GM19351 (cell line): Measurements from ENCODE around the gene CCSER2.
"Not testable (repeated sequence)": the region's sequence is repeated elsewhere in the genome, so short reads cannot be mapped to it uniquely, and the experiment has no call there.

ENCODE experiments used
- ATAC-seq: cut with Tn5 transposase; IDR thresholded peaks from one replicate; pipeline ENCODE4 v1.9.1; 2021; ENCODE audit warnings: mild to moderate bottlenecking, moderate library complexity; ENCODE audit not compliant: unreplicated experiment

CCSER2 gene

GRCh38 chr10:84511709-84512285 lies 183.4 kb downstream of the CCSER2 start:
- ATAC-seq = no peak

GRCh38 chr10:84517554-84517953 lies 189.2 kb downstream of the CCSER2 start:
- ATAC-seq = no peak

DNA sequence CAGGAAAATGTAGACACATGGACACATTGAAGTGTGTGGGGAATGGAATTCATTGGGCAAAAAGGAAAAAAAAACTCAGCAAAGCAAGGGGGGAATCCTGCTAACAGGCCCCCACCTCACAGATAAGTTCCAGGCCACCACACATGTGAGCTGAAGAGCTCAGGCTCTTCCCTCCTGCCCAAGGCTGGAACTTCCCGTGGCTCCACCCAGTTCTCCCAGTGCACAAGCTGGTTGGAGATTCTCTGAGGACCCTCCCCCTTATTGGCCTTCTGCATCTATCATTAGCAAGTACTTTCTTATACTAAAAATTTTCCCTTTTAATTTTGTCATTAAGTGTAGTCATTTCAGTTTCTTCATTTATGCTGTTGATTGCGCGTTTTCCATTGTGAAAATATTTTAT lies 190.8 kb downstream of the CCSER2 start:
- ATAC-seq = no peak

- ATAC-seq = no peak
These were observed 192.6 kb downstream of the CCSER2 start for GRCh38 chr10:84521013-84521412.

DNA sequence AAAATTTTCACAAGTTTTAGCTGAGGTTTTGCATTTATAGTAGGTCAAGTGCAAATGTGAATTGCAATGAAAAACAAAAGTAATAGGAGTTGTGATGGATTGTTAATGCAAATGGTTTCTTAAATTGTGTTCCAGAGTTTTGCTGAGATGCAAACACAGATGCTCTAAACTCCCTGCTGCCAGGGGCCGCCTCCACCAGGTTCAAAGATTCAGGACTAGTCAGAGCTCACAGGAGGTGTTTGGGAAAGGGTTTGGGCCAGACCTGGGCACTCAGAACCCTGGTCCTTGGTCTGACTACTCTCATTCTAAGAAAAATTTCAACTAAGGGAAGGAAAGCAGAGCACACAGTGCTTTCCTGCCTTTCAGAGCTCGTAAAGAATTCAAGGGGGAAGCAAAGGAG lies 193.1 kb downstream of the CCSER2 start:
- no peak for ATAC-seq

DNA sequence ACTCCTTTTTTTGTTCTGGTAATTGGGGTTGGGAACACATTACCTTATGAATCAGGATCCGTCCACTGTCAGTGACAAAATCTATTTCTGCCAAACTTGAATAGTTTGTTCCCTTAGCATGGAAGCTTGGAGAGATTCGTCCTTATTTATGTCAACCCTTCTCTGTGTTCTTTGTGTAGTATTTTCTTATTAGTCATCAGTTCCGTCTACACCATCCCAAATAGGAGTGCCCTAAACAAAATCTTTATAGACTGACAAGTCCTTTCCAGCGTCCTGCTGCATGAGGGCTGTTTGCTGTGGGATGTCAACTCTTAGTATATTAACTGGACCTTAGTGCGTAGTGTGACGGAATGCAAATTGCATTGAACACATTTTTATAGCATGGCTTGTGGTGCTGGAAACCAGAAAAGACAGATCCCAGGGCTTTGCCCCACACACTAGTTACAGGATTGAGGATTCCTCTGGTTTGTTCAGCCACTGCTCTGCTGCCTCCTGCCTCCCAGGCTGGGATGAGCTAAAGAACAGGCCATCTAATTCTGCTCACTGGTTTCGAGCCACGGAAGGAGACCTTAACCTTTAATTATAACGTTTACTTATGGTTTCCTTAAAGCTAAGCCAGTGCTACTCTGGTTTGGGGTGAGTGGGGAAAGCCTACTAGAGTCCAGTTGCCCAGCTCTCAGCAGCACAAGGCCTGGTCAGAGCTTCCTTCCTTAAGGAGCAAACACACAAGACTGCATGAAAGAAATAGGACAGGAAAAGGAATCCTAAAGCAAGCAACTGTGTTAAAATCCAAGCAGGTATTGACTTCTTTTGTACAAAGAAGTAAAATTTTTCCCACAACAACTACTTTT lies 194.4 kb downstream of the CCSER2 start:
- no peak for ATAC-seq

- no peak for ATAC-seq
These were observed 195.1 kb downstream of the CCSER2 start for GRCh38 chr10:84523526-84523925.

GRCh38 chr10:84524435-84524834 lies 196.0 kb downstream of the CCSER2 start:
- ATAC-seq = no peak

DNA sequence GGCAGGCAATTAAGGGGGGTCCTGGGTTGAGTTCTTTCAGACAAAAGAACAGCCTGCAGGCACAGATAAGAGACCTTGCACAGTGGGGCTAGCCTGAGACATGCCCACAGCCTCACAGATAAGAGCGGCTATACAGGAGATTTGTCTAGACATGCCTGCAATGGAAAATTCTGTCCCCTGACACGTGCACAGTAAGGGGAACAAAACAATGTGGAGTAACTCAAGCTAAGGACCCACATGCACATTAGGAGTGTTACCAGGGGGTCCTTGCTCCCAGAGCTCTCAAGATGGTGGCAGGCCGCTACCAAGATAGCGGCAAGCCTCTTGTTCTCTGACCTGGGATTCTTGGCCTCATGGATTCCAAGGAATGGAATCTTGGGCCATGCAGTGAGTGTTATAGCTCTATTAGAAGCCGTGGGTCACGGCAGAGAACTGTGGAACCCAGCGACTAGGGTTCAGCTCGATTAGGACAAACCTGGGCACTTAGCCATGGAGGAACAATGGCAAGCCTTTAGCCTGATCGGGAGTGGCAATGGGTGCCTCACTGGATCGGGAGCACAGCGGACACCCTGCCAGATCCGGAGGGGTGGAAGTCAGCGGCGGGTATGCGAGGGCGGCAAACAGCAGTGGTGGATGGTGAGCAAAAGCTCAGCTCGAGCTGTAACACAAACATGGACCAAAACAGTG lies 196.9 kb downstream of the CCSER2 start:
- no peak for ATAC-seq

DNA sequence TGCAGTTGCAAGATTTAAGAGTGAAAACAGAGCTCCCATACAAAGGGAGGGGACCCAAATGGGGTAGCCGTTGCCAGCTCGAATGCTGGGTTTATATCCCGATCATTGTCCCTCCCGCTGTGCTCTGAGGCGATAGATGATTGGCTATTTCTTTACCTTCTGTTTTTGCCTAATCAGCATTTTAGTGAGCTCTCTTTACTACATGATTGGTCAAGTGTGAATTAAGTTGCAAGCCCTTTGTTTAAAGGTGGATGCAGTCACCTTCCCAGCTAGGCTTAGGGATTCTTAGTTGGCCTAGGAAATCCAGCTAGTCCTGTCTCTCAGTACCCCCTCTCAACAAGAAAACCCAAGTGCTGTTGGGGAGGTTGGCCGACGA lies 197.4 kb downstream of the CCSER2 start:
- ATAC-seq = not testable (repeated sequence)

DNA sequence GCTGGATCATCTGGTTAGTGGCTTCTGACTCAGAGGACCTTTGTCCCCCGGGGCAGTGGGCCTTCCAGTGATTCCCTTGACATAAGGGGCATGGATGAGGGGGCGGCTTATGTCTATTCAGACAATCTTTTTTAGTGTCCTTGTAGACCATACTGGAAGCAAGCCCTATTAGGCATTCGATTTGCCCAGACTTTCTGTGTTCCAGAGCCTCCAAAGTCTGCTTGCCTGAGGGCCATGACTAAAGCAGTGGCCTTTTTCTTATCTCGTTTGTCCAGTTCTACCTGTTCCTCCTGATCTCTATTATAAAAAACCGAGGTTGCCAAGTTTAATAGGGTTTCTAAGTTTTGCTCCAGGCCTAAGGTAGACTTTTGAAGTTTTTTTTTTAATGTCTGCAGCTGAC lies 199.0 kb downstream of the CCSER2 start:
- ATAC-seq = not testable (repeated sequence)

DNA sequence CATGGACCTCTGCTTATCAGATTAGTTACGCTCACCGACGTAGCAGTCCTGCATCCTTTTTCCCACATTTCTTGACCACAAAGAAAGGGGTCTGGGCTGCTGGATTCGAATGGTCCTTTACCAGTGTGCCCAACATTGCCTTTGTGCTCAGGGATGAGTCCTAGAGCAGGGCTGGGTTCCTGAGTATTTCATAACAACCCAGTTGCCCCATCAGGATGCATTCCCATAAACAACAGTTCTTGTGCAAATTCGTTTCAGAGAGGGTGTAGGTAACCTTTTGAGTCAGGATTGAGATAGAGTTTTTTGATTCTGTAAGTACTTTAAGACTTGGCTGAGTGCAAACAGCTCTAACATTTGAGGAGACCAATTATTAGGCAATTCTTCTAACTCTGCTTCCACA lies 200.1 kb downstream of the CCSER2 start:
- not testable (repeated sequence) for ATAC-seq

- ATAC-seq = no peak
These were observed 202.4 kb downstream of the CCSER2 start for GRCh38 chr10:84530724-84531325.

- no peak for ATAC-seq
These were observed 203.0 kb downstream of the CCSER2 start for GRCh38 chr10:84531396-84531795.

DNA sequence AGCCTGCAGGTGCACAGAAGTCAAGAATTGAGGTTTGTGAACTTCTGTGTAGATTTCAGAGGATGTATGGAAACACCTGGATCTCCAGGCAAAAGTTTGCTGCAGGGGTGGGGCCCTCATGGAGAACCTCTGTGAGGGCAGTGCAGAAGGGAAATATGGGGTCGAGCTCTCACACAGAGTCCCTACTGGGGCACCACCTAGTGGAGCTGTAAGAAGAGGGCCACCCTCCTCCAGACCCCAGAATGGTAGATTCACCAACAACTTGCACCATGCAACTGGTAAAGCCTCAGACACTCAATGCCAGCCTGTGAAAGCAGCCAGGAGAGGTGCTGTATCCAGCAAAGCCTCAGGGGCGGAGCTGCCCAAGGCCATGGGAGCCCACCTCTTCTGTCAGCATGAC lies 205.8 kb downstream of the CCSER2 start:
- no peak for ATAC-seq

DNA sequence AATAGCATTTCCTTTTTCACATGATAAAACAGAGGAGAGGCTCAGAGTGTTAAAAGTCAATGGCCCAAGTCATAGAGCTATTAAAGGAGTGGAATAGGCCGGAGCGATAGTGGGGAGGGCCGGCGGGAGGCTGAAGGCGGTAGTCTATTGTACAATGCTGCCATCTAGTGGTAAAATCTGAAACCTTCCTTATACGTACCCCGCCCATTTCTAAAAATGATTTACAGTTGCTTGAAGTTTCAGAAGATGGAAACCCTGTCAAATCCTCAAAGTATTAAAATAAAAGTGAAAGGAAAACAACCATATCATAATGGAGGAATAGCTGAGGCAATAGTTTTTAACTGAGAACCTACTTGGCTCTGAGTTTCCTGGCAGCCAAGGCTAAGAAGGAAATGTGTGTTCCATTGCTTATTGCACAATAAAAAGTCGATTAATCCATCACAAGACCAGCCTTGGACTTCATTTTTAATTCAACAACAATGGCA lies 209.1 kb downstream of the CCSER2 start:
- ATAC-seq = peak; percentile 73

DNA sequence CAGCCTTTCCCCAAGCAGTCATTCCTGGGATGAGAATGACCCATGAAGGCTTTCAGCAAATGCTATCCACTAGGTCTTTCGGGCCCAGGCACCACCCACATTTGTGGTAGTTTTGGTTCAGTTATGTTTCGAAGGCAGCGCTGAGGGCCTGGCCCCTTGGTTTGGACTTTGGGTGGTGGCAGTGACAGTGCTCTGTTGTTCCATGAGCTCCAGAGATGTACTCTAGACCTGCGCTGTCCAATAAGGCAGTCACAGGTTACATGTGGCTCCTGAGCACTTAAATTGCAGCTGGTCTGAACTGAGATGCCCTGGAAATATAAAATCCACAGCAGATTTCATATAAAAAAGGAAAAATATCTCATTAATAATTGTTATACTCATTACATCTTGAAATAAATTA lies 209.6 kb downstream of the CCSER2 start:
- no peak for ATAC-seq

GRCh38 chr10:84539216-84539615 lies 210.8 kb downstream of the CCSER2 start:
- ATAC-seq = no peak

DNA sequence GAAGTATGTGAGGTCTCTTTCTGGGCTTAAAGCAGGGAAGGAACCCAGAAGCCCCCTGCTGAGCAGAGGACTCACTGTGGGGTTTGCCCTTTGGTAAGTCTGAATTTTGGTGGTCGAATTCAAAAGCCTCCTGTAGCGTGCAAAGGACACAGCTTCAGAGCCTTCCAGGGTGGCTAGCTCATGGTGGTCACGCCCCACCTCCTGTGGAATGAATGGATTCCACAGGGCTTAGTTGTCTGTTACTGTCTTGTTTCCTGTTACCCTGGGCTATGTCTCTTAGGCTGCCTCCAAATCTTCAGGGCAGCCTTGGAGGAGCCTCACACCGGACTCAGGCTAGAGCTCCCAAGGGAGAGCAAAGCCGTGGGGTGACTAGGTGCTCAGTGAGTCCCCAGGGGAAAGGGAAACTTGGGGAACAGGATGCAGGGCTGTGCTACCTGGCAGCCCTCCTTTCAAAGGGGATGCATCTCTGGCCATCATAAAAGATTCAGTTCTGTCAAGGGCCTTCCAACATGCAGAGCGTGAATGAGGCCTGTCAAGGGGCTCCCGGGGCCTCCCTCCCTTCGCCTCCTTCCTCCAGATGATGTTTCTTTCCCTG lies 211.7 kb downstream of the CCSER2 start:
- ATAC-seq = peak; percentile 19

DNA sequence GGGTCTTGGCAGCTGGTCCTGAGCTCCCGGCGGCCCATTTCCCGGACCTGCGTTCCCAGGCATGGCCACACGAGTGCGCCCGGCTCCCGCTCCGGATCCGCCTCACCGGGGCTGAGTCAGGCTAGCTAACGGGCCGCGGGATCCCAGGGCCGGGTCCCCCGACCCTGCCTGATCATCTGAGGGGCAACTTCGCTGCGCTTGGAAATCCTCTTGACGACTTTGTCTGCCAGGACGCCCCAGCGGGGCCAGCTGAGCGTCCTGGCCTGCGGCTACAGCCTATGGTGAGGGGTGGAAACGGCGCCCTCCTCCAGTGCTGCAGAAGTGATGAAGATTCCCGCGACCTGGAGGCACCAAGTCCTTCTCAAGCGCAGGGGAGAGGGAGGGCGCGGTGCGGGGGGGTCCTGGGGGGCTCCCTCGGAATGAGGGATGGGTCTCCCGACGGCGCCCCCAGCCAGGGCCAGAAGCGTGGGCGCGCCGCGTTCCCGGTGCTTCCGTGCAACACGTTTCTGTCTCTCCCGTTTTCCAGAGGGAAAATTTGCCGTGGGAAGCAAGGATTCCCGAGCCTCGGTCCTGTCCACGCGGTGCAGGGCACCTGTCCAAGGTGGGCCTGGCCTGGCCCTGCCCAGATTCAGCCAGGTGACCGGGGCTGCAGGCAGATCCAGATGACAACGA lies 212.4 kb downstream of the CCSER2 start:
- peak; percentile 78 for ATAC-seq

GRCh38 chr10:84541289-84541637 lies 212.9 kb downstream of the CCSER2 start:
- ATAC-seq = no peak
